ENCODE measurements around the gene ATP5PD. TPM values are rescaled to one million over a fixed set of nuclear protein-coding genes. Genes with fewer than 3 reads are reported as not detected.

ATP5PD gene
- total RNA-seq, 1 experiment from 2014 or later: 344 TPM

DNA sequence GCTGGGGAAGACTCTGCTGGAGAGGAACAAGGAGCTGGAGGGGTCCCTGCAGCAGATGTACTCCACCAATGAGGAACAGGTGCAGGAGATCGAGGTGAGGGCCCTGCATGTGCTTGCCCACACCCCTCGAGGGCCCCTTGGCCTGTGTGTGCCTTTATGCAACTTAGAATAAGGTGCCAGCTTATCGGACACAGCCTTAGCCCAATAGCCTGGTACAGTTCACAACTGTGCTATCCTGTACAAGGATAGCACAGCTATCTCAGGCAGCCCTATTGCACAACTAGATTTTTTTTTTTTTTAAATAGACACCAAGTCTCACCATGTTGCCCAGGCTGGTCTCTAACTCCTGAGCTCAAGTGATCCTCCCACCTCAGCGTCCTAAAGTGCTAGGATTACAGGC lies 47.2 kb downstream of the ATP5PD start:
- H3K9me3 ChIP-seq (ENCODE audit: control insufficient read depth, low read depth, low read length): no peaks in the 10 kb centered on the region
- no peaks in the 10 kb centered on the region for H3K27me3 Mint-ChIP-seq (ENCODE audit: low read depth)
- no peak overlapping the region for H4K5ac ChIP-seq (ENCODE audit: insufficient read length, low read depth, low read length)
- no peak overlapping the region for H3K18ac ChIP-seq (ENCODE audit: insufficient read length, low read depth, low read length)
- H2AFZ ChIP-seq (ENCODE audit: low read length): no peak overlapping the region
- no peak overlapping the region for H3K27ac Mint-ChIP-seq
- no peak overlapping the region for H4K91ac ChIP-seq (ENCODE audit: insufficient read length, low read depth, low read length)
- H3K4me3 Mint-ChIP-seq: no peak overlapping the region
- H3K23ac ChIP-seq (ENCODE audit: insufficient read length, low read depth, low read length): no peak overlapping the region
- H2BK20ac ChIP-seq (ENCODE audit: low read depth, low read length, poor library complexity, severe bottlenecking): no peak overlapping the region
- H2BK120ac ChIP-seq (ENCODE audit: low read depth, low read length, poor library complexity, severe bottlenecking): no peak overlapping the region
- no peaks in the 10 kb centered on the region for H3K79me1 ChIP-seq (ENCODE audit: insufficient read depth, low read depth, low read length, poor library complexity, severe bottlenecking)
- H3K9ac ChIP-seq (ENCODE audit: extremely low read depth, insufficient read length, low read length): no peak overlapping the region
- H3K27me3 ChIP-seq (ENCODE audit: insufficient read depth, low read length): no peaks in the 10 kb centered on the region
- H3K79me2 ChIP-seq (ENCODE audit: insufficient read depth, low read length): no peaks in the 10 kb centered on the region; the same call in 1 of the 2 replicates
- H2BK5ac ChIP-seq (ENCODE audit: insufficient read length, low read length): no peak overlapping the region
- H3K4me1 Mint-ChIP-seq: no peaks in the 10 kb centered on the region
- no peak overlapping the region for H3K4ac ChIP-seq (ENCODE audit: low read depth, low read length)
- H3K56ac ChIP-seq (ENCODE audit: insufficient read length, low read depth, low read length): no peak overlapping the region
- H4K8ac ChIP-seq (replicated peaks; ENCODE audit: insufficient read length, low read depth, low read length): no peak overlapping the region
- no peak overlapping the region for H2BK15ac ChIP-seq (ENCODE audit: low read depth, low read length)
- no peak overlapping the region for H2BK12ac ChIP-seq (ENCODE audit: insufficient read length, low read depth, low read length)
- no peak for DNase-seq
- no peaks in the 10 kb centered on the region for H4K20me1 ChIP-seq (ENCODE audit: control insufficient read depth, insufficient read depth, insufficient read length)
- no peak overlapping the region for H3K4me2 ChIP-seq (ENCODE audit: insufficient read depth, insufficient read length, low read length)
- H2AK5ac ChIP-seq (ENCODE audit: insufficient read length, low read length): no peak overlapping the region
- peaks cover 9 to 40% (median 32%) of the 10 kb centered on the region in 3 experiments; a peak in 6 of 7 replicates for H3K36me3 Mint-ChIP-seq (ENCODE audit: insufficient read depth in 1 of 3, low read depth in 3 of 3)
- H3K9me3 Mint-ChIP-seq: no peaks in the 10 kb centered on the region
- H3K4me1 ChIP-seq (ENCODE audit: insufficient read depth, low read length): no peaks in the 10 kb centered on the region
- no peak overlapping the region for H3K27ac ChIP-seq (ENCODE audit: insufficient read length, low read depth, low read length)
- no peak overlapping the region for H3K14ac ChIP-seq (ENCODE audit: insufficient read depth, low read length)
- H3K23me2 ChIP-seq (ENCODE audit: insufficient read length, low read depth, low read length, poor library complexity, severe bottlenecking): no peaks in the 10 kb centered on the region
- H3T11ph ChIP-seq (ENCODE audit: low read length): no peak overlapping the region
- WGBS (ENCODE audit: extremely low coverage, insufficient read length, low lambda C conversion rate): no CpG with 5 or more reads among the region's 4 CpGs
- no peak for TF ChIP-seq CTCF (conservative IDR thresholded peaks at IDR 0.05)
